ENCODE measurements around the gene MBD6. TPM values are rescaled to one million over a fixed set of nuclear protein-coding genes. Genes with fewer than 3 reads are reported as not detected.

Gene MBD6
- total RNA-seq, 1 experiment from 2014 or later = 66.8 TPM

GRCh38 chr12:57476993-57477709, 45.5 kb upstream of the MBD6 start:
- Histone ChIP-seq H3K14ac (ENCODE audit: insufficient read depth, low read length) (no peak overlapping the region; the same call in 1 of the 2 replicates), H4K20me1 (ENCODE audit: control insufficient read depth, insufficient read depth, insufficient read length) (peaks cover 3% of the 10 kb centered on the region), H2BK120ac (ENCODE audit: low read depth, low read length, poor library complexity, severe bottlenecking) (no peak overlapping the region), H3K79me1 (ENCODE audit: insufficient read depth, low read depth, low read length, poor library complexity, severe bottlenecking) (no peaks in the 10 kb centered on the region), H2BK20ac (ENCODE audit: low read depth, low read length, poor library complexity, severe bottlenecking) (no peak overlapping the region), H4K5ac (ENCODE audit: insufficient read length, low read depth, low read length) (no peak overlapping the region), H3K27ac (ENCODE audit: insufficient read length, low read depth, low read length) (no peak overlapping the region), H3K27me3 (ENCODE audit: insufficient read depth, low read length) (peaks cover 37% of the 10 kb centered on the region), H3K4me1 (ENCODE audit: insufficient read depth, low read length) (peaks cover 3% of the 10 kb centered on the region; the same call in 1 of the 2 replicates), H2BK5ac (ENCODE audit: insufficient read length, low read length) (no peak overlapping the region), H3K23me2 (ENCODE audit: insufficient read length, low read depth, low read length, poor library complexity, severe bottlenecking) (peaks cover 15% of the 10 kb centered on the region), H3K9ac (ENCODE audit: extremely low read depth, insufficient read length, low read length) (no peak overlapping the region), H4K91ac (ENCODE audit: insufficient read length, low read depth, low read length) (no peak overlapping the region), H3K23ac (ENCODE audit: insufficient read length, low read depth, low read length) (no peak overlapping the region), H3K79me2 (ENCODE audit: insufficient read depth, low read length) (no peaks in the 10 kb centered on the region), H2AK5ac (ENCODE audit: insufficient read length, low read length) (no peak overlapping the region), H3T11ph (ENCODE audit: low read length) (no peak overlapping the region), H3K9me3 (ENCODE audit: control insufficient read depth, low read depth, low read length) (no peaks in the 10 kb centered on the region), H3K4me2 (ENCODE audit: insufficient read depth, insufficient read length, low read length) (no peak overlapping the region), H2BK15ac (ENCODE audit: low read depth, low read length) (no peak overlapping the region), H4K8ac (replicated peaks; ENCODE audit: insufficient read length, low read depth, low read length) (no peak overlapping the region), H2BK12ac (ENCODE audit: insufficient read length, low read depth, low read length) (no peak overlapping the region), H3K56ac (ENCODE audit: insufficient read length, low read depth, low read length) (no peak overlapping the region), H3K18ac (ENCODE audit: insufficient read length, low read depth, low read length) (no peak overlapping the region), H3K4ac (ENCODE audit: low read depth, low read length) (no peak overlapping the region), H2AFZ (ENCODE audit: low read length) (no peak overlapping the region)
- Mint-ChIP-seq H3K4me1 (peaks cover 26 to 27% of the 10 kb centered on the region in 2 experiments), H3K4me3 (peak overlapping the region in 1 of 2 experiments; percentile 80; a peak in 1 of 5 replicates), H3K9me3 (no peaks in the 10 kb centered on the region), H3K36me3 (ENCODE audit: insufficient read depth in 1 of 3, low read depth in 3 of 3) (no peaks in the 10 kb centered on the region; a peak in 2 of 7 replicates), H3K27ac (no peak overlapping the region), H3K27me3 (ENCODE audit: low read depth) (peaks cover 79% of the 10 kb centered on the region)
- DNase-seq = no peak
- no peak for TF ChIP-seq CTCF (conservative IDR thresholded peaks at IDR 0.05)
- WGBS (ENCODE audit: extremely low coverage, insufficient read length, low lambda C conversion rate) = no CpG with 5 or more reads among the region's 15 CpGs

All from H9 (cell line).